GM12878 (cell line): ENCODE measurements around the gene SOCS6. TPM values are rescaled to one million over a fixed set of nuclear protein-coding genes. Genes with fewer than 3 reads are reported as not detected.

Source experiments
- EED ChIP-seq: sonication (generic); IDR thresholded peaks from 2 replicates; pipeline ENCODE4 v1.6.1; 2016; ENCODE audit warnings: antibody characterized with exemption, low read depth
- ELK1 ChIP-seq: IDR thresholded peaks from 2 replicates; pipeline ENCODE4 v1.6.1; 2012; ENCODE audit warnings: low read depth, low read length, improper control_type of control experiment
- NKRF ChIP-seq: fragments of 450-650 bp; conservative IDR thresholded peaks from 2 replicates; pipeline ENCODE4 v1.6.1; 2017; ENCODE audit warnings: mild to moderate bottlenecking, moderate library complexity
- PBX3 ChIP-seq: IDR thresholded peaks from 2 replicates; pipeline ENCODE4 v1.6.1; 2011; ENCODE audit warnings: mild to moderate bottlenecking, low read depth, low read length, moderate library complexity; ENCODE audit not compliant: insufficient replicate concordance
- POLR2A ChIP-seq: IDR thresholded peaks from 2 replicates; pipeline ENCODE4 v1.6.1; 2011; ENCODE audit warnings: low read depth, mild to moderate bottlenecking, low read length
- SMC3 ChIP-seq: IDR thresholded peaks from 2 replicates; pipeline ENCODE4 v1.6.1; 2011; ENCODE audit warnings: low read length, improper control_type of control experiment, borderline replicate concordance
- SREBF2 ChIP-seq: IDR thresholded peaks from 2 replicates; pipeline ENCODE4 v1.6.1; 2012; ENCODE audit warnings: mild to moderate bottlenecking, low read length
- polyA plus RNA-seq, 11 experiments: library from polyadenylated mRNA; depleted of rRNA in 4 of 11; unstranded in 6 of 11; stranded (reverse) in 5 of 11; fragments of >200 nt; fragmentation: Nextera tagmentation in 4 of 11; fragmentation: Illumina TruSeq in 1 of 11; extraction: Ambion mirVana in 4 of 11; extraction: Trizol in 1 of 11; gene quantifications; 1 replicate in 1 of 11; 2 replicates in 10 of 11; pipeline versions ENCODE4 v1.2.1 to v1.2.3, GENCODE V29; 2011 to 2016; ENCODE audit warnings: inconsistent platforms in 2 of 11, missing spikeins in 2 of 11, low read depth in 1 of 11
- total RNA-seq, 4 experiments: library from RNA; depleted of rRNA in 3 of 4; stranded (reverse); fragments of >200 nt in 3 of 4; fragmentation: Illumina TruSeq in 1 of 4; extraction: Trizol in 1 of 4; gene quantifications; 2 replicates each; pipeline versions ENCODE4 v1.2.1 to v1.2.3, GENCODE V29; 2013 to 2021
- TF ChIP-seq, protein P1 (sequence below): fragments of 150-350 bp; IDR thresholded peaks from 2 replicates; pipeline ENCODE4 v1.6.1; 2014; ENCODE audit warnings: mild to moderate bottlenecking, low read depth, low read length

The SOCS6 gene
- total and polyA plus RNA-seq, 10 of the 15 experiments (the other 5 are each of a cell fraction or from before 2014, with no cell fraction given): 1.6 to 6.1 (median 4.1) TPM

DNA sequence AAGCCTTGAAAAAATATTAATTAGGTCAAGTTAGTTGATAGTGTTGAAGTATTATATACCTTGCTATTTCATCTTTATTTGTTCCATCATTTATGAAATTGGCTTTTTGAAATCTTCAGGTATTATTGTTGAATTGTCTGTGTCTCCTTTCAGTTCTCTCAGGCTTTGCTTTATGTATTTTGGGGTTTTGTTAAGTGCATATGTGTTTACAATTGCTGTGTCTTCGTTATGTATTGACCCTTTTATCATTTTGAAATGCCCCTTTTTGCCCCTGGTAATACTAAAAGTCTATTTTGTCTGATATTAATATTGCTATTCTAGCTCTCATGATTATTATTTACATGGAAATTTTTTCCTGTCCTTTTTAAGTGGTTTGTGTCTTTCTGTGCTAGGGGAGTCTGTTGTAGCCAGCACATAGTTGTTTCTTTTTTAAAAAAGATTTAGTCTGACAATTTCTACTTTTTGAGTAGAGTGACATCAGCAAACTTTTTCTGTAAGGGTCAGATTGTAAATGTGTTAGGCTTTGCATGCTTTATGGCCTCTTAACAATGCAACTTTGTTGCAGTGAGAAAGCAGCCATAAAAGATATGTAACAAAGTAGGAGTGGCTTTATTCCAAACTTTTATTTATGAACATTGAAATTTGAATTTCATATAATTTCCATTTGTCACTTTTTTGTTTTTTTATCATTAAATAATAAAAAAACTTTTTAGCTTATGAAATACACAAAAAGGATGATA lies 19.9 kb downstream of the SOCS6 start (continued):
- TF ChIP-seq ELK1: no peak
- no peak for TF ChIP-seq POLR2A
- no peak for TF ChIP-seq NKRF
- no peak for TF ChIP-seq PBX3
- TF ChIP-seq EED: no peak
- TF ChIP-seq, protein P1, sequence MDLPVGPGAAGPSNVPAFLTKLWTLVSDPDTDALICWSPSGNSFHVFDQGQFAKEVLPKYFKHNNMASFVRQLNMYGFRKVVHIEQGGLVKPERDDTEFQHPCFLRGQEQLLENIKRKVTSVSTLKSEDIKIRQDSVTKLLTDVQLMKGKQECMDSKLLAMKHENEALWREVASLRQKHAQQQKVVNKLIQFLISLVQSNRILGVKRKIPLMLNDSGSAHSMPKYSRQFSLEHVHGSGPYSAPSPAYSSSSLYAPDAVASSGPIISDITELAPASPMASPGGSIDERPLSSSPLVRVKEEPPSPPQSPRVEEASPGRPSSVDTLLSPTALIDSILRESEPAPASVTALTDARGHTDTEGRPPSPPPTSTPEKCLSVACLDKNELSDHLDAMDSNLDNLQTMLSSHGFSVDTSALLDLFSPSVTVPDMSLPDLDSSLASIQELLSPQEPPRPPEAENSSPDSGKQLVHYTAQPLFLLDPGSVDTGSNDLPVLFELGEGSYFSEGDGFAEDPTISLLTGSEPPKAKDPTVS: no peak
- TF ChIP-seq SREBF2: no peak
- TF ChIP-seq SMC3: no peak
